ENCODE data around the gene SEL1L3.

DNA sequence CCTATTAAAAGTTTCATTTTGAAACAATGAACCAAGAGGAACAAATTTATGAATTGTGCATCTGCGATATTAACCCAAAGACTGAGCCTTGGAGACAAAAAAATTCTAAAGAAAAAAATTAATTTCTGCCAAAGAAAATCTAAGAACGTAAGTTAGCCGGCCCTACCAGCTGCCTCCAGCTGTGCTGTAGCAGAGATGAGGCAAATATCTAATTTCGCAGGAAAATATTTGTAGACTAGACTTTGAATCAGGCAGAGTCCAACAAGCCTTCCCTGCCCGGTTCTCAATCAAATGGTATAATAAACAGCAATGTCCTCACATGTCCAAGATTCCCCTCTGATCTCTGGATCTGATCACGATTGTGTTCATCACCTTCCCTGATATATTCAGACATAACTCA, 30.0 kb upstream of the SEL1L3 start:
- TF ChIP-seq SIN3A (IDR thresholded peaks at IDR 0.05; ENCODE audit: borderline replicate concordance, insufficient read depth, low read length) (no peak), POLR2AphosphoS5 (IDR thresholded peaks at IDR 0.05; ENCODE audit: low read depth, low read length) (no peak), TAF1 (IDR thresholded peaks at IDR 0.05; ENCODE audit: borderline replicate concordance, insufficient read depth, low read length) (no peak)

Data from PFSK-1 (cell line).